Measurements from ENCODE around the gene POU2AF1. TPM values are rescaled to one million over a fixed set of nuclear protein-coding genes. Genes with fewer than 3 reads are reported as not detected.

POU2AF1 gene
- total RNA-seq, 1 donor from 2014 or later: not detected

GRCh38 chr11:111351374-111352055 is 27.6 kb downstream of the POU2AF1 start:
- DNase-seq (ENCODE audit: low spot score in 2 of 2): no peak
- no peak for FAIRE-seq

- FAIRE-seq (no peak), DNase-seq (ENCODE audit: low spot score in 2 of 2) (no peak)
Observed at GRCh38 chr11:111350811-111351210, 28.3 kb downstream of the POU2AF1 start.

DNA sequence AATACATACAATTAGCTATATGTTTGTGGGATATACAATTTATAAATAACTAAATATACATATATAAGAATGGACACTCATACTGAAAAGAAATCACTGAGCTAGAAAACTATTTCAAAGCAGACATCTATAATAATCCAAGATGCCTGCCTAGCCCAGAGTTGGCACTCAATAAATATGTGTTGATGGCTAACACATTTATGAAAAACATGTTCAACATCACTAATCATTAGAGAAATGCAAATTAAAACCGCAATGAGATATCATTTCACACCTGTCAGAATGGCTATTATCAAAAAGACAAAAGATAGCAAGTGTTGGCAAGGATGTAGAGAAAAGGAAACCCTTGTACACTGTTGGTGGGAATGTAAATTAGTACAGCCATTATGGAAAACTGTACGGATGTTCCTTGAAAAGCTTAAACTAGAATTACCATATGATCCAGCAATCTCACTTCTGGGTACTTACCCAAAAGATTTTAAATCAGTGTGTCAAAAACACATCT is 29.8 kb downstream of the POU2AF1 start:
- no peak for DNase-seq (ENCODE audit: low spot score in 2 of 2)
- no peak for FAIRE-seq

DNA sequence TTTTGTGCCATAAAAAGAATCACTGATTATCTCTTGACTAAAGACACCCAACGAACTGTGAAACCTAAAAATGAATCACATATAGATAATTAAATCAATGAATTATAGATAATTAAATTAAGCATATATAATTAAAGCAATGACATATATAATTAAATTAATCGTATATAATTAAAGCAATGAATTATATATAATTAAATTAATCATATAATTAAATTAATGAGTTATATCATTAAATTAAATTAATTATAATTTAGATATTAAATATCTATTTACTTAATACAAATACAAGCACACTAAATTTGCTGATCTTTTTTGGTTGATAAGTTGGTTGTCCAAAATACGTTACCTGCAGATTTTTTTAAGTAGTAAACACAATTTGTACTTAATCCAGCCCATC is 30.9 kb downstream of the POU2AF1 start:
- DNase-seq (ENCODE audit: low spot score in 2 of 2) (no peak), FAIRE-seq (peak; percentile 98)

GRCh38 chr11:111347723-111348115 is 31.4 kb downstream of the POU2AF1 start:
- FAIRE-seq (no peak), DNase-seq (ENCODE audit: low spot score in 2 of 2) (no peak)

DNA sequence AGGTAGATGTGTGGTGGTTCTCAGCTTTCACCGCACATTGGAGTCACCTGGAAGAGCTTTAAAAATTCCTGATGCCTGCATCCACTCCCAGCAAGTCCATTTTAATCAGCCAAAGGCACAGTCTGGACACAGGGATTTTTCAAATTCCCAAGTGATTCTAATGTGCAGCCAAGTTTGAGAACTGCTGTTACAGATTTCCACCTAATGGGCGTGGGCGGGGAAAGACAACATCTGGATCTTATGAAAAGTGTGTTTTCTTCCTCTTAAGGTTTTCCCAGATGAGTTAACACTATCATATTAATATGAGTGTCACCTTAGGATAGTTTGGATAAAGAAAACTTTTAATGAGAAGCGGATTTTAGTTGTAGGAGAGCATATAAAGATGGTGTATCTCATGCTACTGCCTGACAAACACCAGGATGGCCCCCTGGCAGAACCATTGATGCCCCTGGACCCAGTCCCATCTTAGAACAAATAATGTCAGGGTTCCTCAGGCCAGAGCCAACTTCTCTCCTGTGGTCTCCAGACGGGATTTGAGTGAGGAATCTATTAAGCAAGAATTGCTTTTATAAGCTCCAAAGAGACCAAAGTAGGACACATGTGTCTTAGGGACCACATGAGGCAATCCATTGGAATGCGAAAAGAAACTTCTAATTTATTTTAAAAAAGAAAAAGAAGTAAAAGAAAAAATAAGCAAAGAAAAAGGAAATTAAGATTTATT is 31.9 kb downstream of the POU2AF1 start:
- FAIRE-seq: no peak
- DNase-seq (ENCODE audit: low spot score in 2 of 2): no peak

DNA sequence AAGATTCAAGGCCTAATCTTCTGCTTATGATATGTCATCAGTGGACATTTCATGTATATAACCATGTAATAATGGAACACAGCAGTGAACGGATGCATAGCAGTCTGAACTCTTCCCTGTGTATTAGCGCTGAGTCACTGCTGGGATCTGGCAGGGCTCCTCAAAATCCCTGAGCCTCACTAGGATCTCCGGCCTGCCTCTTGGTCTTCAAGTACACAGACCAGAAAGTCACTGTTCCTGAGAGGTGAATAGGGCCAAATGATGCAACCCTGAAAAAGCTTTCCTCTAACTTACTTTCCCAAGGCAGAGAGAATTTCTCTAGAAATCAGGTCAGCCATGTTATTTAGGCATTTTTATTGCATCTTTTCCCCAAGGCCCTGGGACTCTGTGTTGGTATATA is 35.0 kb downstream of the POU2AF1 start:
- FAIRE-seq (no peak), DNase-seq (ENCODE audit: low spot score in 2 of 2) (no peak)

GRCh38 chr11:111342329-111342728 is 36.7 kb downstream of the POU2AF1 start:
- DNase-seq (ENCODE audit: low spot score in 2 of 2): no peak
- no peak for FAIRE-seq

- FAIRE-seq: peak; percentile 59
- no peak for DNase-seq (ENCODE audit: low spot score in 2 of 2)
Observed at GRCh38 chr11:111339758-111340388, 39.2 kb downstream of the POU2AF1 start.

GRCh38 chr11:111336582-111337256 is 42.4 kb downstream of the POU2AF1 start:
- DNase-seq (ENCODE audit: low spot score in 2 of 2) (no peak), FAIRE-seq (no peak)

DNA sequence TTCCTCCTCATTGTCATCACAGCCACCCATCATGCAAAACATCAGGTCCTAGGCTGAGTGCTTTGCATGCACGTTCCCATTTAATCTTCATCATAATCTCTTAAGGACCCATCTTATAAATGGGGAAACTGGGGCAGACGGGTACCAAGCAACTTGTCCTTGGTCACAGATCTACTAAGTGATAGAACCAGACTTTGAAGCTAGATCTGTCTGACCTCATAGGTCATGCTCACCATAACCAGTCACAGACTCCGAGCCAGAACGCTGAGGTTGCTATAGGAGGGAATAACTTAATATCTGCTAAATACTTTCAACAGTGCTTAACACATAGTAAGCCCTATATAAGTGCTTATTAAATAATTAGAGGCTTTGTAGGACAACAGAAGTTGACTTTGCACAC is 43.0 kb downstream of the POU2AF1 start:
- FAIRE-seq (no peak), DNase-seq (ENCODE audit: low spot score in 2 of 2) (no peak)

GRCh38 chr11:111335549-111335948 is 43.5 kb downstream of the POU2AF1 start:
- FAIRE-seq: no peak

DNA sequence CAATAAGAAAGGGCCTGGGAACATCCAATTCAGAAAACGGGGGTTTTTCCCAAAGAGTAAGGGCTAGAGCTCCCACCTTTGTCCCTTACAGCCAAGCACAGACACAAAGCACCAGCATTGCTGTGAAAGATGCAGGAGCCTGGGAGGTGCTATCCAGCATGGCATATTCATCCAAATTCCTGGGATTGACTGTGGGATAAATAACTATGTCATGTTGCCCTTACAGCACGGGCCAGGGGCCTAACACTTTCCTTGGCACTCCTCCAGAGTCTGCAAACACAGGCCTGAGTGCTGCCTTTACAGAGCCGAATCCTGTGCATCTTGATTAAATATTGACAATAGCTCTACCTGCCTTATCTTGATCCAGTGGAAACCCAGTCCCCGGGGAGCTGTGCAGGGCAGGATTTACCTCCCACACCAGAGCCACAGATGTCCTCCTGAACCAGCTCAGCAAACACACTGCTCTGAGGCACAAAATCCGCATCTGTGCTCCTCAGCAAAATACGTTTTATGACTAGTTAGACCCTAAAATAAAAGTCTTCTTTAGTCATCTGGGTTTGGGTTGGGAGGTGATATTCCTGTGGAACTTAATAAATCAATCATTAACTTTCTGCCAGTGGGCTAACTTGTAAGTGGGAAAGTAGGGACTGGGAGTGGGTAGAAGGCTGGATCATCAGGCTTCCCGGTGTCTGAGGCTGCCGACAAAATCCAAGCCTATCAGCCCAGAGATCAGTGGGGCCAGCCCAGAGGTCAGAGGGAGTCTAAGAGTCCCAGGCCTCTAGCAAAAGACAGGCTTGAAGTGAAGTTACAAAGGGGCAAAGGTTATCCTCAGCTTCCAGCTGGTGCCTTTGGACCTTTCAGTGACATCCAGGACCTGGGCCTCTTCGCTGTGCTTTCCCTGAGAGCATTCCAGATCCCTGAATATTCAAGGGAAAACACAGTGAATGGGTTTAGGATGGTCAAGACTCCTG is 44.3 kb downstream of the POU2AF1 start:
- FAIRE-seq: no peak
- no peak for DNase-seq (ENCODE audit: low spot score in 2 of 2)

More at GRCh38 chr11:111335549-111335948, 43.5 kb downstream of the POU2AF1 start:
- DNase-seq (ENCODE audit: low spot score in 2 of 2): no peak

GRCh38 chr11:111331711-111332479 is 47.2 kb downstream of the POU2AF1 start:
- FAIRE-seq (no peak), DNase-seq (ENCODE audit: low spot score in 2 of 2) (no peak)

DNA sequence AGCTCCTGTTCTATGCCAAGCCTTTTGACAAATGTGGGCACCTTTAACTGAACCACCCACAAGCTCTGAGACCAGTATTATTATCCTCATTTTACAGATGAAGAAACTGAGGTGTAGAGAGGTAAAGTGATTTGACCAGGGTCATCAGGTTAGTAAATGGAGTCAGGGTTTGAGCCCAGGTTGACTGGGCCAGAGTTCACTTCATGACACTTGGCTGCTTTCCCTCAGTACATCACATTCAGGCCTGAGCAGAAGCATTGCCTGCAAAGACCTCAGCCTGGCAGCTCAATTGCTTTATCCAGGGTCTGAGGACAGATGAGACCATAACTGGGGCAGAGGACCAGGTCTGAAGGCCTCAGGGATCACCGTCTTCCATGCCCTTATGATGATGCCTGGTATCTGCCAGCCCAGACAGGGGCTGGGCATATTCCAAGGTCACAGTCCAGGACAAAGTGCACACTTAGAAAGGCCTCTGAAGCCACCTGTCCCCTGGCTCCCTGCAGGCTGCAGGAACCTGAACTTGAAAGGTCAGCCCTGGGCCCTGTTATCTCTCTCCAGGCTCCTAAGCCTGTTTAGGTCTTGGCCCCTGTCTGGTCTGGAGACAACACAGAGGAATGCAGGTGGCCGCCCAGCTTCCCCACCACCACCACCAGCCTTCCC is 48.7 kb downstream of the POU2AF1 start:
- DNase-seq (ENCODE audit: low spot score in 2 of 2): no peak
- no peak for FAIRE-seq

- DNase-seq (ENCODE audit: low spot score in 2 of 2) (no peak), FAIRE-seq (no peak)
Observed at GRCh38 chr11:111329306-111330204, 49.5 kb downstream of the POU2AF1 start.

- DNase-seq (ENCODE audit: low spot score in 2 of 2) (no peak), FAIRE-seq (no peak)
Observed at GRCh38 chr11:111327908-111328624, 51.0 kb downstream of the POU2AF1 start.
